Measurements from ENCODE around the gene HCN3. TPM values are rescaled to one million over a fixed set of nuclear protein-coding genes. Genes with fewer than 3 reads are reported as not detected.
"Not testable (repeated sequence)": the region's sequence is repeated elsewhere in the genome, so short reads cannot be mapped to it uniquely, and the experiment has no call there.

Gene HCN3
- polyA plus RNA-seq (2013) = 2.5 and 2.8 TPM in 2 replicates

DNA sequence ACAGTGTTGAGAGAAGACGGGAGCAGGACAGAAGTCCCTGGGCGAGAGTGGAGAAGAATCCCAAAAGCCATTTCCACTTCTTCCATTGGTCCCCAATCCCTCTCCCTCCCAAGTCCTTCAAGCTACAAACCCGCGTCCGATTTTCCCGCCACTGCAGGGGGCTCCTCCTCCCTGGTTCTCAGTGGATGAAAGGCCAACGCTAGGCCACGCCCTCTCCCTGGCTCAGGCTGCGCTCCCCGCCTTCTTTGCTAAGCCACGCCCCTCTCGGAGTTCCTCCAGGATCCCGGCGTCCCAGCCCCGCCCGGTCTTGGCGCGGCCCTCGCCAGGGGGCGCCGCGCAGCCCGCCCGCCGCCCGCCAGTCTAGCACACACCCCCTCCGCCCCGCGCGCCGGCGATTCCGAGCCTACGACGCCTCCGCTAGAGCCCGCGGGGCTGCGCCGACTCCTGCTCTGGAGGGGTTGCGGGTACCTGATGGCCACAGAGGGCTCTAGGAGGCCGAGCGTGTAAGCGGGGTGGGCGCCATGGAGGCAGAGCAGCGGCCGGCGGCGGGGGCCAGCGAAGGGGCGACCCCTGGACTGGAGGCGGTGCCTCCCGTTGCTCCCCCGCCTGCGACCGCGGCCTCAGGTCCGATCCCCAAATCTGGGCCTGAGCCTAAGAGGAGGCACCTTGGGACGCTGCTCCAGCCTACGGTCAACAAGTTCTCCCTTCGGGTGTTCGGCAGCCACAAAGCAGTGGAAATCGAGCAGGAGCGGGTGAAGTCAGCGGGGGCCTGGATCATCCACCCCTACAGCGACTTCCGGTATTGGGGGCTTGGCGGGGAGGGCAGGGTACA is at the start of gene HCN3:
TSS of gene HCN3 (plus strand) at position 394 of the 832 bp plus-strand sequence. CDS start at position 522, 128 bp downstream.
- Histone ChIP-seq H3K27me3 (ENCODE audit: insufficient read depth, low read length) (no peaks in the 10 kb centered on the region), H4K91ac (ENCODE audit: low read depth, low read length) (no peak within 1 kb of the TSS), H3K9ac (ENCODE audit: low read length) (no peak within 1 kb of the TSS), H2BK12ac (ENCODE audit: low read length) (no peak within 1 kb of the TSS), H2BK120ac (ENCODE audit: insufficient read depth, low read length, poor library complexity) (no peak within 1 kb of the TSS), H3K4me2 (ENCODE audit: low read length) (peak within 1 kb of the TSS; percentile 72), H3K4ac (ENCODE audit: low read depth, low read length) (peak within 1 kb of the TSS; percentile 1), H3K4me3 (ENCODE audit: low read depth, low read length) (peak within 1 kb of the TSS; percentile 74), H2BK5ac (ENCODE audit: low read depth, low read length, poor library complexity) (no peak within 1 kb of the TSS), H2AFZ (ENCODE audit: insufficient read depth, low read length, poor library complexity) (peak within 1 kb of the TSS; percentile 38), H3K23ac (ENCODE audit: low read length) (no peak within 1 kb of the TSS), H3K79me2 (ENCODE audit: control insufficient read depth, insufficient read depth, low read length, poor library complexity) (peaks cover 10% of the 10 kb centered on the region), H3K79me1 (ENCODE audit: low read length) (peaks cover 13% of the 10 kb centered on the region), H3K9me3 (ENCODE audit: insufficient read depth, low read depth, low read length) (peaks cover 1% of the 10 kb centered on the region), H3K18ac (ENCODE audit: low read length) (no peak within 1 kb of the TSS), H2AK5ac (ENCODE audit: low read length) (no peak within 1 kb of the TSS), H3K4me1 (ENCODE audit: control insufficient read depth in 1 of 2, insufficient read depth in 2 of 2, low read length in 2 of 2) (peaks cover 13 to 18% of the 10 kb centered on the region in 2 experiments), H3K27ac (ENCODE audit: low read depth, low read length) (no peak within 1 kb of the TSS), H4K12ac (ENCODE audit: low read depth, low read length) (peak within 1 kb of the TSS; percentile 8), H4K8ac (ENCODE audit: low read depth, low read length) (peak within 1 kb of the TSS; percentile 51), H3K14ac (ENCODE audit: low read length) (no peak within 1 kb of the TSS), H3K36me3 (ENCODE audit: control insufficient read depth in 1 of 2, insufficient read depth in 2 of 2, low read length in 2 of 2) (peaks cover 0 to under 1% of the 10 kb centered on the region in 2 experiments)
- DNase-seq = peak; percentile 98 to 99
- no CpG with 5 or more reads among the region's 68 CpGs for WGBS (ENCODE audit: extremely low coverage, insufficient coverage, insufficient read length)

GRCh38 chr1:155228096-155228427 is 49.2 kb upstream of the HCN3 start:
- WGBS (ENCODE audit: extremely low coverage, insufficient coverage, insufficient read length) = no CpG with 5 or more reads among the region's 9 CpGs
- Histone ChIP-seq H4K91ac (ENCODE audit: low read depth, low read length) (peak overlapping the region; percentile 83), H2AK5ac (ENCODE audit: low read length) (peak overlapping the region; percentile 33), H3K27me3 (ENCODE audit: insufficient read depth, low read length) (no peaks in the 10 kb centered on the region), H2BK5ac (ENCODE audit: low read depth, low read length, poor library complexity) (peak overlapping the region; percentile 38), H3K4me3 (ENCODE audit: low read depth, low read length) (no peak overlapping the region), H4K8ac (ENCODE audit: low read depth, low read length) (peak overlapping the region; percentile 91), H3K18ac (ENCODE audit: low read length) (peak overlapping the region; percentile 53), H3K27ac (ENCODE audit: low read depth, low read length) (peak overlapping the region; percentile 79), H2BK12ac (ENCODE audit: low read length) (peak overlapping the region; percentile 9), H3K14ac (ENCODE audit: low read length) (peak overlapping the region; percentile 71), H3K36me3 (ENCODE audit: control insufficient read depth in 1 of 2, insufficient read depth in 2 of 2, low read length in 2 of 2) (no peaks in the 10 kb centered on the region), H3K79me1 (ENCODE audit: low read length) (peaks cover 31% of the 10 kb centered on the region), H3K79me2 (ENCODE audit: control insufficient read depth, insufficient read depth, low read length, poor library complexity) (peaks cover 9% of the 10 kb centered on the region), H3K23ac (ENCODE audit: low read length) (no peak overlapping the region), H3K4me2 (ENCODE audit: low read length) (peak overlapping the region; percentile 85), H4K12ac (ENCODE audit: low read depth, low read length) (peak overlapping the region; percentile 85), H3K9me3 (ENCODE audit: insufficient read depth, low read depth, low read length) (no peaks in the 10 kb centered on the region), H2AFZ (ENCODE audit: insufficient read depth, low read length, poor library complexity) (peak overlapping the region; percentile 34), H3K4ac (ENCODE audit: low read depth, low read length) (peak overlapping the region; percentile 41), H3K9ac (ENCODE audit: low read length) (peak overlapping the region; percentile 11), H2BK120ac (ENCODE audit: insufficient read depth, low read length, poor library complexity) (no peak overlapping the region), H3K4me1 (ENCODE audit: control insufficient read depth in 1 of 2, insufficient read depth in 2 of 2, low read length in 2 of 2) (peaks cover 18 to 26% of the 10 kb centered on the region in 2 experiments)
- no peak for DNase-seq

- not testable (repeated sequence) for H2AK5ac ChIP-seq (ENCODE audit: low read length); H4K12ac ChIP-seq (ENCODE audit: low read depth, low read length); H3K36me3 ChIP-seq (ENCODE audit: control insufficient read depth in 1 of 2, insufficient read depth in 2 of 2, low read length in 2 of 2); H3K23ac ChIP-seq (ENCODE audit: low read length); H2BK120ac ChIP-seq (ENCODE audit: insufficient read depth, low read length, poor library complexity); H3K79me2 ChIP-seq (ENCODE audit: control insufficient read depth, insufficient read depth, low read length, poor library complexity); H3K18ac ChIP-seq (ENCODE audit: low read length); H3K4ac ChIP-seq (ENCODE audit: low read depth, low read length); H3K4me2 ChIP-seq (ENCODE audit: low read length); H4K91ac ChIP-seq (ENCODE audit: low read depth, low read length); H3K9ac ChIP-seq (ENCODE audit: low read length); H2AFZ ChIP-seq (ENCODE audit: insufficient read depth, low read length, poor library complexity); H3K9me3 ChIP-seq (ENCODE audit: insufficient read depth, low read depth, low read length); H3K27me3 ChIP-seq (ENCODE audit: insufficient read depth, low read length); H3K4me3 ChIP-seq (ENCODE audit: low read depth, low read length); H3K4me1 ChIP-seq (ENCODE audit: control insufficient read depth in 1 of 2, insufficient read depth in 2 of 2, low read length in 2 of 2); H2BK12ac ChIP-seq (ENCODE audit: low read length); H4K8ac ChIP-seq (ENCODE audit: low read depth, low read length); H2BK5ac ChIP-seq (ENCODE audit: low read depth, low read length, poor library complexity); H3K14ac ChIP-seq (ENCODE audit: low read length); DNase-seq; H3K27ac ChIP-seq (ENCODE audit: low read depth, low read length)
- peaks cover 14% of the 10 kb centered on the region for H3K79me1 ChIP-seq (ENCODE audit: low read length)
- WGBS (ENCODE audit: extremely low coverage, insufficient coverage, insufficient read length) = no CpG with 5 or more reads among the region's 3 CpGs
Measured at GRCh38 chr1:155231302-155231701, 46.0 kb upstream of the HCN3 start.

- not testable (repeated sequence) for H3K4me1 ChIP-seq (ENCODE audit: control insufficient read depth in 1 of 2, insufficient read depth in 2 of 2, low read length in 2 of 2); H4K91ac ChIP-seq (ENCODE audit: low read depth, low read length); H3K4me3 ChIP-seq (ENCODE audit: low read depth, low read length); H2BK5ac ChIP-seq (ENCODE audit: low read depth, low read length, poor library complexity); H2BK12ac ChIP-seq (ENCODE audit: low read length); H4K12ac ChIP-seq (ENCODE audit: low read depth, low read length); H3K27ac ChIP-seq (ENCODE audit: low read depth, low read length); H3K9ac ChIP-seq (ENCODE audit: low read length); H3K18ac ChIP-seq (ENCODE audit: low read length); H3K9me3 ChIP-seq (ENCODE audit: insufficient read depth, low read depth, low read length); H3K4ac ChIP-seq (ENCODE audit: low read depth, low read length); H3K79me2 ChIP-seq (ENCODE audit: control insufficient read depth, insufficient read depth, low read length, poor library complexity); H2AFZ ChIP-seq (ENCODE audit: insufficient read depth, low read length, poor library complexity); H3K23ac ChIP-seq (ENCODE audit: low read length); H3K4me2 ChIP-seq (ENCODE audit: low read length); H3K79me1 ChIP-seq (ENCODE audit: low read length); H3K27me3 ChIP-seq (ENCODE audit: insufficient read depth, low read length); H4K8ac ChIP-seq (ENCODE audit: low read depth, low read length)
- H3K14ac ChIP-seq (ENCODE audit: low read length) = peak overlapping the region; percentile 46
- peak overlapping the region; percentile 71 for H2AK5ac ChIP-seq (ENCODE audit: low read length)
- peak overlapping the region; percentile 24 for H2BK120ac ChIP-seq (ENCODE audit: insufficient read depth, low read length, poor library complexity)
- H3K36me3 ChIP-seq (ENCODE audit: control insufficient read depth in 1 of 2, insufficient read depth in 2 of 2, low read length in 2 of 2) = peaks cover 9 to 11% of the 10 kb centered on the region in 2 experiments
- peak in 1 of 2 donors; percentile 40 for DNase-seq
- no CpG with 5 or more reads among the region's 13 CpGs for WGBS (ENCODE audit: extremely low coverage, insufficient coverage, insufficient read length)
Measured at GRCh38 chr1:155232001-155232978, 45.0 kb upstream of the HCN3 start.

All from trophoblast cell (in vitro differentiated cells and primary cell).